Stimulated activated CD4-positive, alpha-beta T cell treated with anti-CD3 and anti-CD28 coated beads, Interleukin-12 subunit alpha, Interleukin-12 subunit beta, amount 100 ng/mL, for 24 hours (primary cell): ENCODE measurements around the gene RTF1.
"Not testable (repeated sequence)": the region's sequence is repeated elsewhere in the genome, so short reads cannot be mapped to it uniquely, and the experiment has no call there.

Source experiments
- DNase-seq, 2 experiments: peaks; one replicate each; pipeline ENCODE4 v3.0.0-alpha.2; 2020; ENCODE audit warnings: low read depth in 2 of 2

Gene RTF1

DNA sequence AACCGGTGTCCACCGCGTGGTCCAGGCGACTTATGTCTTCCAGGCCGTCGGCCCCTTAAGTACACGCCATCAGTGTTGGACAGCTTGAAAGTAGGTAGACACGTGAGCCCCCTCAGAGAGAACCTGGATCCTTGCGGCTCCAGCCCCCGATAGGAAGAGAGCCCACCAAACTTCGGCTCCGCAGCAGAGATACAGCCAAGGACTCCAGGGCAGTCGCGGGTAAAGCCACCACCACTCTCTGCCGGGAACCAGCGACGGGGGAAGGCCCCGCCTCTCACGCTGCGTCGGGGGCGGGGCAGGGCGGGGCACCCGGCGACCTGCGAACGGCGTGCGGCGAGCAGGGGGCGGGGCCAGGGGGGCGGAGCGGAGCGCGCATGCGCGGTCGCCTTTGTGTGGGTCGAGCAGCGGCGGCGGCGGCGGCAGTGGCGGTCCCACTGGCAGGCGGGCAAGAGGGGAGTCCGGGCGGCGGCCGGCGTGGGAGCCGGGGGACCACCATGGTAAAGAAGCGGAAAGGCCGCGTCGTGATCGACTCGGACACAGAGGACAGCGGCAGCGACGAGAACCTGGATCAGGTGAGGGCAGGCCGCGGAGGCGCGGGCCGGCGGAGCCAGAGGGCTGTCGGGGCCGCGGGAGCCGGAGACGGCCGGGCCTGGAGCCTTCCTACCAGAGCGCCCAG lies at the start of gene RTF1:
TSS of gene RTF1 (plus strand) at position 354 of the 676 bp plus-strand sequence. CDS start at position 375, 21 bp downstream.
- peak; percentile 92 to 97 for DNase-seq

DNA sequence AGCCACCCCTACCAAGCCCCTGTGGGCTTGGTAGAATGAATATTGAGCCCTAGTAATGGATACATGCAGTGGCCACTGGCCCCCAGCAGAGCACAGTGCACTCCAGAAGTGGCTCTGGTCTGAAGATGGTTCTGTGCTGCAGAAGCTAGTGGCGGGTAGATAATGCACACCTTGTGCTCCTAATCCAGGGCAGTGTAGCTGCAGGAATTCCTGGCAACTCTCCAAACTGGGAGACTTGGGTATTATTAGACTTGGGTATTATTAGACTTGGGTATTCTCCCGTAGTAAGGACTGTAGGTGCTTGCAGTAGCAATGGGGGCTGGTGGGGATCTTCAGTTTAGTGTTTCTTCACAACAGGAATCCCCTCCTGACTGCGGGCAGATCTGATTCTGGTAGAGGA lies 49.5 kb upstream of the RTF1 start:
- no peak for DNase-seq

DNA sequence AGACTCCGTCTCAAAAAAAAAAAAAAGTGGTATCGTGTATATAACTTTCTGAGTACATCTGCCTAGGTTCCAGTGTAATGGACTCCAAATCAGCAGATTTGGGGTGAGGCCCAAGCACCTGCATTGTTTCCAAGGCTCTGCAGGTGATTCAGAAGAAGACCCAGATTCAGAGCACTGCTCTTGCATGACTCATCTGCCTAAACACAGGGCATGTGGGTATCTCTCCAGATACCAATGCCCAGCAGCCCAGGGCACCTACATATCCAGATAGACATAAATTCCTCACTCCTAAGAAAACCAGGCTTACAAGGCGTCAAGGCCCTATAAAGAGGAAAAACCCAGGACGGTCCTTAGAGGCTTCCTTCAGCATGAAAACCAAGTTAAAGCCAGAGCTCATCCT lies 38.9 kb upstream of the RTF1 start:
- no peak for DNase-seq

DNA sequence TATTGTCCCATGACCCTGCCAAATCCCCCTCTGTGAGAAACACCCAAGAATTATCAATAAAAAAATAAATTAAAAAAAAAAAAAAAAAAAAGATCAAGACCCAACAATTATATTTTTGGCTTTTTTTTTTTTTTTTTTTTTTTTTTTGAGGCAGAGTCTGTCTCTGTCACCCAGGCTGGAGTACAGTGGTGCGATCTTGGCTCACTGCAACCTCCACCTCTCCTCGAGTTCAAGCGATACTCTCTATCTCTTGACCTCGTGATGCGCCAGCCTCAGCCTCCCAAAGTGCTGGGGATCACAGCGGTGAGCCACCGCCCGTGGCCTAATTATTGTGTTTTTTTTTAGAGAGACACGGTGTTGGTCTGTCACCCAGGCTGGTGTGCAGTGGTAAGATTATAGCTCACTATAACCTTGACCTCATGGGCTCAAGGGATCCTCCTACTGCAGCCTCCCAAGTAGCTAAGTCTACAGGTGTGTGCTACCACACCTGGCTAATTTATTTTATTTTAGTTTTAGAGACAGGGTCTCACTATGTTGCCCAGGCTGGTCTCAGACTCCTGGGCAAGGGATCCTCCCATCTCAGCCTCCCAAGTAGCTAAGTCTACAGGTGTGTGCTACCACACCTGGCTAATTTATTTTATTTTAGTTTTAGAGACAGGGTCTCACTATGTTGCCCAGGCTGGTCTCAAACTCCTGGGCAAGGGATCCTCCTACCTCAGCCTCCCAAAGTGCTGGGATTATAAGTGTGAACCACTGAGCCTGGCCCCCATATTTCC lies 32.7 kb upstream of the RTF1 start:
- not testable (repeated sequence) for DNase-seq

DNA sequence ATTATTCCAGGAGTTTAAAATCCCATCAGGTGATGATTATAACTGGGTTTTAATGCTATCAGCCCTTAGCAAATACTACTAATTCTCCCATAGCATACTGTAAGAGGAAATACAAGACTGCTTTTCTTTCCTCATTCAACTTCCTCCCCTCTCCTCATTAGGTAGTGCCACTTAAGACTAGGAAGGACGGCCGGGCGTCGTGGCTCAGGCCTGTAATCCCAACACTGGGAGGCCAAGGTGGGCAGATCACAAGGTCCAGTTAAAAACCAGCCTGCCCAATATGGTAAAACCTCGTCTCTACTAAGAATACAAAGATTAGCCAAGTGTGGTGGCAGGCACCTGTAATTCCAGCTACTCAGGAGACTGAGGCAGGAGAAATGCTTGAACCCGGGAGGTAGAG lies 29.2 kb upstream of the RTF1 start:
- DNase-seq: no peak

DNA sequence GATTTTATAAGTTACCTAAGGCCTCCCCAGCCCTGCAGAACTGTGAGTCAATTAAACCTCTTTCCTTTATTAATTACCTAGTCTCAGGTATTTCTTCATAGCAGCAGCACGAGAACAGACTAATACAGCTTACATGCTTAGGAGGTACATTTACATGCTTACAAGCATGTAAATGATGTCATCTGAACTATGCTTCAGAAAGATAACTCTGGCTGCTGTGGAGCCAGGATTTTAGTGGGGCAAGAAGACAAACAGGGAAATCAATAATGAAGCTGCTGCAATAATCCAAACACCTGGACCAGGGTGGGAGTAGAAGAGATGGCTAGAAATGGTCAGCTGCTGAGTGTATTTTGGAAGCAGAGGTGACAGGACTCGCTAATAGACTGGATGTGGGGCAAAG lies 24.2 kb upstream of the RTF1 start:
- DNase-seq: no peak

DNA sequence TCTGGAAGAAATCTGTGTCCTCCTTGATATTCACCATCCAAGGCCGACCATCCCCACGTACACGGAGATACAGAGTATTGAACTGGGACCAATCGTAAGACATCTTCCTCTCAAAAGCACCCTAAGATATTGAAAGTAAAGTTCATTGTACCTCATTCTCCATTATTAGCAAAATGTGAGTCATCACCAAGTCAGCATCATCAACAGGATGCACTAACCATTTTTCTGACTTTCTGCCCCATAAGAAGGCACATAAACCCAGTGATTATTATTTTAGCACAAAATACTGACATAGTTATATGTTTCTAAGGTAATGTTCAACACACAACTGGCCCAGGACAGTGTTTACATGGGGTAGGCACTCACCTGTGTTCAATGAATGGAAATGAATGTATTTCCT lies 22.0 kb upstream of the RTF1 start:
- DNase-seq: no peak

DNA sequence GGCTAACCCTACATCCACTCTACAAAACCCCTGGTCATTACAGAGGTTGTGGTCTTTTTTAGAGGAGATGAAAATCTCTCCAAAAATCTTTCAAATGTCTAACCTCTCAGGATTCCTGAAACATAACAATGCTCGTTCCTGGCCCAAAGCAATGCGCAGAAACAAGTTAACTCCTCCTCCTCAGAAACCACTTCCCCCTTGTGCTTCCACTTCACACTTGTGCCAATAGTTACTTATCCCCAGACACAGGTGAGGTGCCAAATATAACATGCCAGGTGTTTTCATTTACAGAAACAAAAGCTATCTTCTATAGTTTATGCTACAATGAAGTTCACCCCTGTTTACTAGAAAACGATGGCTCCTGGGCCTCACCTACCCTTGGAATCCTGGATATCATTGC lies 20.8 kb upstream of the RTF1 start:
- DNase-seq: no peak

DNA sequence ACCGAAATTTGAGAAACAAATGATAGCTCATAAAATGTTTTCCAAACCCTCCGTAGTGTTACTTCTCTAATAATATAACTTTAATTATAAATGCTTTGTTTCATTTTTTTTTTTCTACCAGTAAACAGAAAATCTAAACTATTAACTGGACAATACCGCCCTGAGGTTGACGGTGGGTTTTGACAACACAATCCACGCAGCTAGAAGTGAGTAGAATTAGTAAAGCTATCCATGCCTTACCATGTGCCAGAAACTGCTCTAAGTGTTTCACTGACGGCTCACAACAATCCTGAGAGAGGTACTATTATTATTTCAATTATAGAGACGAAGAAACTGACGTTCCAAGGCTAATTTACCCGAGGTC lies 15.0 kb upstream of the RTF1 start:
- DNase-seq: no peak

DNA sequence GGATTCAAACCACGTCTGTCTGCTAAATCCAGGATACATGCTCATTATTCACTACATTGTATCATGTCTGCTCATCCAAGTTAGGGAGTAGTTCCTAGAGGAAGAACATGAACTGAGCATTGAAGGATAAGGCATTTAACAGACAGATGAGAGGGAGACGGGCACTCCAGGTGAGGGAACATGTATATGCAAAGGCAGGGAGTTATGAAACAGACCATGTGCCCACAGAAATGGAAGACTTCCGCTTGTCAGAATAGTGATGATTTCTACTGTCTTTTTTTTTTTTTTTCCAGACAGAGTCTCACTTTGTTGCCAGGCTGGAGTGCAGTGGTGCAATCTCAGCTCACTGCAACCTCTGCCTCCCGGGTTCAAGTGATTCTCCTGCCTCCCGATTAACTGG lies 9.6 kb upstream of the RTF1 start:
- DNase-seq: no peak

DNA sequence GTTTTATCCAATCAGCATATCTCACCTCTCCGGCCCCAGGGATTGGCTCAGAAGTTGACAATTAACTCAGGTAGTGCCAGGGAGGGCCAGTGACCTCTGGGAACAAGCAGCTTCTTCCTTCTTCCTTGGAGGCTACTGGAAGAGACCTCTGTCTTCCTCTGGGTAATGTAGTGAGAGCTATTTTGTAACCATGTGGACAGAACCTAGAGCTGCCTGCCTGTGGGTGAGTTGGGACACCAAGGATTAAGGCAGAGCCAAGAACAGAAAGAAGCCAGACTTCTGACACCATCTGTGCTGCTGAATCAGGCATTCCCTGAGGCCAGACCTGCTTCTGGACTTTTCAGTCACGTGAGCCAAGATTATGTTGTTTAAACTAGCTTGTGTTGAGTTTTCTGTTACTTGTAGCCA lies 8.7 kb upstream of the RTF1 start:
- no peak for DNase-seq

DNA sequence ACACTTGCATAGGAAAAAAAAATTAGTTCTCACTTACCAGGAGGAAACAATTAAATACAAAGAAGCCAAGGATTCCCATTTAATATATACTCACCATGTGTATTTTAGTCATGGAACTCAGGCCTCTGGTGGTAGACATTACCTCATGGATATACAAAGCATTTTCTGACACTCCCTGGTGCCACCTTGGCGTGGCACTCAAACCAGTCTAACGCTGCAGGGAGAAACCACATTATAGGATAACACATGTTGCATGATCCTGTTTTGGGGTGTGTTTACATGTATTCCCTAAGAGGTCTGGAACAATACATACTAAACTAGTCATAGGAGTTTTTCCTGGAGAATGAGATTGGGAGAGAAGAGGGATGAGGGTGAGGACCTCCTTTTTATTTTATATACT lies 5.9 kb upstream of the RTF1 start:
- no peak for DNase-seq

DNA sequence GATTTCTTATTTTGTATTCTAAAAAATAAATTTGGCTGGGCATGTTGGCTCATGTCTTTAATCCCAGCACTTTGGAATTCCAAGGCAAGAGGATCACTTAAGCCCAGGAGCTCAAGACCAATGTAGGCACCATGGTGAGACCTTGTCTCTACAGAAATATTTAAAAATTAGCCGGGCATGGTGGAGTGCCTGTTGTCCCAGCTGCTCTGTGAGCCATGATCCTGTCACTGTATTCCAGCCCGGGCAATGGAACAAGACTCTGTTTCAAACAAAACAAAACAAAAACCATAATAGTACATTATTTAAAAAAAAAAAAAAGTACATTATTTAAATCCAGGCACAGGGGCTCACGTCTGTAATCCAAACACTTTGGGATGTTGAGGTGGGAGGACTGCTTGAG lies 5.5 kb upstream of the RTF1 start:
- no peak for DNase-seq

DNA sequence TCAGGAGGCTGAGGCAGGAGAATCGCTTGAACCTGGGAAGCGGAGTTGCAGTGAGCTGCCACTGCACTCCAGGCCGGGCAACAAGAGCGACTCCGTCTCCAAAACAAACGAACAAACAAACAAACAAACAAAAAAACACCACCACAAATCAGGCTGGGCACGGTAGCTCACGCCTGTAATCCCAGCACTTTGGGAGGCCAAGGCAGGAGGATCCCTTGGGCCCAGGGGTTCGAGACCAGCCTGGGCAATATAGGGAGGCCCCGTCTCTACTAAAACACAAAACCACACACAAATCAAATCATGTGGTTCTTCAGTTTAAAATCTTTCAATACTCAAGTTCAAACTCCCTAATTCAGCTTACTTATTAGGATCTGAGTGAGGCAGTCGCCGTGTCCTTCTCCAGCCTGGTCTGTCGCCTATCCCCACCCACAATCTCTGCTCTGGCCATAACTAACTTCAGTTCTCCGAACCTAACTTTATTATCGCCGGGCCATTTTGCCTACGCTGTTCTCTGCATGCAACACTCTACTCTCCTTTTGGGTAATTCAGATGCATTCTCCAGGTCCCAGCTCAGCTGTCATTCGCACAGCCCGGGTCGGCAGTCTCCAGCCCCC lies 660 bp upstream of the RTF1 start:
- DNase-seq: no peak

DNA sequence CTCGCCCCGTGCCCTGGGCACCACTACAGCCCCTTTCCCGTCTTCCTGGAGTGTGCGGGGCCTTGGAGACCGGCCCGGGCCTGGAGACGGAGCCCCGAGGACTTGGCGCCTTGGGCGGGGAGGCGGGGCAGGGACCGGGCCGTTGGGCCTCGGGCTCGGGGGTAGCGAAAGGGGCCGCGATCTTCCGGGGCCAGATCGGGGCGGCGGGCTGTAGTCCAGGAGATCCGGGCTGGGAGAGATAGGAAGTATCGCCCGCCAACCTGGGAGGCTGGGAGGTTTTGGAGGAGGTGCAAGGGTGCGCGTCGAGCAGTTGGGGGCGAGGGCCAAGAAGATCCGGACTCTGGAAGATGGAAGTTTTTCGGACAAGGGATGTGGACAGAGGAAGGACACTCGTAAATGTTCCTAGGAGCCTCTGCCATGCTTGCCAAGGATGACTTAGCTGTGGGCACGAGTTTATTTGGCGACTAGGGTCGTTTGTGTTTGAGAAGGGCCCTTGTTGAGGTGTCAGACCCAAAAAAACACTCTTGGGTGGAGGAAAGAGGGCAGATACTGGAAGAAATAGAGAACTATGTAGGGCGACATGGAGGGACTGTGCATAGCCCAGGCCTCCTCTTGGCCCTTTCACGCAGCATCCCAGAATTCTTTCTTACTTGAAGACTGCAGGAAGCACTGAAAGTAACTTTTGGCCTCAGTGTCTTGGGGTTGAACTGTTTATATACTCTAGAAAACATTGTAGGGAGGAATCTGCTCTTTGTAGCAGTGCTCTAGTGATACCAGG lies 712 bp downstream of the RTF1 start:
- DNase-seq: peak in 1 of 2 experiments; percentile 18

DNA sequence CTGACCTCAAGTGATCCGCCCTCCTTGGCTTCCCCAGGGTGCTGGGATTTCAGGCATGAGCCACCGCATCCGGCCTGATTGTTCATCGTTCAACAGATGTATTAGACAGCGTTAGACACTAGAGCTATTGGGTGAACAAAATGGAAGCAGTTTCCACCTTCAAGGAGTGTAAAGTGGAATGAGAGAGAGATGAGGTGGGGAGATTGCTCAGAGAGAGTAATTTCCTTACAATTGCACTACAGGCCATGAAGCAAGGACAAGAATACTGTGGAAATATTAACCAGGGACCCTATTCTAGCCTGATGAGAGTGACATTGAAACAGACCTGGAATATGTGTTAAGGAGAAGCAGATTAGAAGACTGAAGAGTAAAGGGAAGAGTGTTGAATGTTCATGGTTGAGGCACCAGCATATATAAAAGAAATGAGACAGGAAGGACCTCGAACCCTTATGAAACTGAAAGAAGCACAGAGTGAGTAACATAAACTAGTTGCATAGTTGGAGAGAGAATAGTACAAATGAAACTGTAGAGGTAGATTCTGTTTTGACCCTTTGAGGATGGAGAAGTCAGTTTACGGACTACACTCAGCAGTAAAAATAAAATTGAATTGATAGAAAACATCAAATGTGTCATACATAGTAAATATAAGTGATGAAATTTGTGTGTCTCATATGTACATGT lies 7.2 kb downstream of the RTF1 start:
- no peak for DNase-seq

DNA sequence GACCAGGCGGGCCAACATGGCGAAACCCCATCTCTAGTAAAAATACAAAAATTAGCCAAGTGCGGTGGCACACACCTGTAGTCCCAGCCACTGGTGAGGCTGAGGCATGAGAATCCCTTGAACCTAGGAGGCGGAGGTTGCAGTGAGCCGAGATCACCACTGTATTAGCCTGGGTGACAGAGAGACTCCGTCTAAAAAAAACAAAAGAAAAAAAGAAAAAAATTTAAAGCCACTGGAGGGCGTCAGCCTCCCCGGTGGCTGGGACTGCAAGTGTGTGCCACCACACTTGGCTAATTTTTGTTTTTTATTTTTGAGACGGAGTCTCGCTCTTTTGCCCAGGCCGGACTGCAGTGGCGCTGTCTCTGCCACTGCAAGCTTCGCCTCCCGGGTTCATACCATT lies 7.9 kb downstream of the RTF1 start:
- DNase-seq: no peak

DNA sequence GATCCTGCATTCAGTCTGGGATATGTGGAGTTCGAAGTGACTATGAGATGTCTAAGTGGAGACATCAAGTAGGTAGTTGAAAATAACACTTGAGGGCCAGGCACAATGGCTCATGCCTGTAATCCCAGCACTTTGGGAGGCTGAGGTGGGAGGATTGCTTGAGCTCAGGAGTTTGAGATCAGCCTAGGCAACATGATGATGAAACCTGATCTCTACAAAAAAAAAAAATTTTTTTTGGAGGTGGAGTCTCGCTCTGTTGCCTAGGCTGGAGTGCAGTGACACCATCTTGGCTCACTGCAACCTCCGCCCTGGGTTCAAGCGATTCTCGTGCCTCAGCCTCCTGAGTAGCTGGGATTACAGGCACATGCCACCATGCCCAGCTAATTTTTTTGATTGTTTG lies 9.0 kb downstream of the RTF1 start:
- not testable (repeated sequence) for DNase-seq

DNA sequence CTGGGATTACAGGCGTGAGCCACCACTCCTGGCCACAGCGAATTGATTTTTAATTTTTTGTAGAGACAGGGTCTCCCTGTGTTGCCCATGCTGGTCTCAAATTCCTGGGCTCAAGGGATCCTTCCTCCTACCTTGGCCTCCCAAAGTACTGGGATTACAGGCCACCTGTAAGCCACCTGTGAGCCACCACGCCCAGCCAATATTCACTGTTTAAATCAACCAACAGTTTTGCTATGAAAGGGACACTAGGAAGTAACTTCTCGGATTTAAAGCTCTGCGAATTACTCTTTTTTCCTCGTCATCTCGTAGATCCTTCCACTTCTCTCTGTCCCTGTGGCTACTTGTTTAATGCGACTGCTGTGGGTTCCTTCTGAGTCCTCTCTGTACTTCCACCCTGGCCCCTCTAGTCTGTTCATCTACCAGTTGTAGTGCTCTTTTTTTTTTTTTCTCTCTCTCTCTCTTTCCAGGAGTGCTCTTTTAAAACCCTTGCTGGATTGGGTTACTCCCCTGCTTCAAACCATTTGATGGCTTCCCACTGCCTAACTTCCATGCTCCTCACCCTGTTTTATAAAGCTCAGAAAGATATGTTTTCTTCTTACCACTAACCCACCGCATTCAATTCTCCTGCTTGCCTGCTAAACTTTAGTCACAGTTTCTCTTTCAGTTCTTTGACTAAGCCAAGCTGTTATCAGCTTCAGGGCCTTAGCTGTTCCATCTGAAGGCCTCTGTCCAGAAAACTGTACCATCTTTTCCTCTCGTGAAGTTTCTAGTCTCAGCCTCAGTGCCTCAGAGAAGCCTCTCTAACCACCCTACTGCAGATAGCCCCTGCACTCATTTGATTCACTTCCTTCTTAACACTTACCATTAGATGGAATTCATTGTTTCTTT lies 12.4 kb downstream of the RTF1 start:
- peak in 1 of 2 experiments; percentile 2 for DNase-seq

DNA sequence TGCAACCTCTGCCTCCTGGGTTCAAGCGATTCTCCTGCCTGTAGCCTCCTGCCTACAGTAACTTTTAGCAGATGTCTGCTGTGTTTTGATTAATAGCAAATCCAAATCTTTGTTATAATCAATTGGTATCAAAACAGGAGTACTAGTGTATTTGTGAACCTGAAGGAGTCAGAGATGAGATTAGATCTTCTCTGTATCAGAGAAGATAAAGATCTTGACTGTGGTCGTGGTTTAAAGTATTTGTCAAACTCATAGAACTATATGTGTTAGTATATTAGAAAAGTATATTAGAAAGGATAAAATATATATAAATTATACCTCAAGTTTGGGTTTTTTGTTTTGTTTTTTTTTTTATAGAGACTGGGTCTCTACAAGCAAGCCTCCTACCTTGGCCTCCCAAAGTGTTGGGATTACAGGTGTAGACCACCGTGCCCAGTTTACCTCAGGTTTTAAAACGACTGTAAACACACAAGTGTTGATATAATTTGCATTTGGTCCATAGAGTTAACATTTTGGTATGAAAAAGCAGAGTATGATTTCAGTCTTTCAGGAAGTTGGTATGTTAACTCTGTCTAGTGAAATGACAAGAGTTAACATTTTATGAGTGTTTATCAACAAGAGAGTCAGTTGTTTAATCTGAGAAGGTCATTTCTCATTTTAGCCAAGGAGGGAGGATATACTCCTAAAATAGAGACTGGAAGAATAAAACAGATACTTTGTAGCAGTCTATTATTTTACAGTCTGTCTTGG lies 18.3 kb downstream of the RTF1 start:
- DNase-seq: no peak
